Parathyroid adenoma (tissue), 2 donors: Measurements from ENCODE around the gene JAG2.
A peak's percentile ranks its signal among the peaks of the same experiment; 100 is the strongest.

Experiments used
- H2AFZ ChIP-seq: fragments of 300-600 bp; sonication (generic); one replicate; pipeline ENCODE4 v1.7.0; 2017; ENCODE audit warnings: antibody characterized with exemption, mild to moderate bottlenecking
- H3K27ac ChIP-seq: fragments of 300-600 bp; sonication (generic); one replicate; pipeline ENCODE4 v1.7.0; 2017
- H3K27me3 ChIP-seq: fragments of 300-600 bp; sonication (generic); one replicate; pipeline ENCODE4 v1.7.0; 2017; ENCODE audit warnings: low read length; ENCODE audit not compliant: control insufficient read depth, insufficient read depth
- H3K36me3 ChIP-seq: fragments of 300-600 bp; sonication (generic); one replicate; pipeline ENCODE4 v1.7.0; 2017; ENCODE audit warnings: low read length; ENCODE audit not compliant: control insufficient read depth, insufficient read depth
- H3K4me1 ChIP-seq: fragments of 300-600 bp; sonication (generic); one replicate; pipeline ENCODE4 v1.7.0; 2017; ENCODE audit warnings: control low read depth
- H3K4me2 ChIP-seq: fragments of 300-600 bp; sonication (generic); one replicate; pipeline ENCODE4 v1.7.0; 2017; ENCODE audit warnings: low read length
- H3K4me3 ChIP-seq: fragments of 300-600 bp; sonication (generic); one replicate; pipeline ENCODE4 v1.7.0; 2017; ENCODE audit warnings: low read depth, low read length
- H3K79me2 ChIP-seq: fragments of 300-600 bp; sonication (generic); one replicate; pipeline ENCODE4 v1.7.0; 2017; ENCODE audit warnings: control low read depth
- H3K9ac ChIP-seq: fragments of 300-600 bp; sonication (generic); one replicate; pipeline ENCODE4 v1.7.0; 2017; ENCODE audit warnings: mild to moderate bottlenecking
- H3K9me3 ChIP-seq: fragments of 300-600 bp; sonication (generic); one replicate; pipeline ENCODE4 v1.7.0; 2017; ENCODE audit warnings: low read length; ENCODE audit not compliant: control insufficient read depth
- CTCF ChIP-seq: fragments of 300-600 bp; sonication (generic); IDR thresholded peaks from one replicate; pipeline ENCODE4 v1.7.0; 2017; ENCODE audit warnings: antibody characterized with exemption, mild to moderate bottlenecking
- donor health status: primary hyperparathyroidism.

JAG2 gene

GRCh38 chr14:105094193-105094907, 74.2 kb downstream of the JAG2 start:
- Histone ChIP-seq H3K27ac (no peak overlapping the region), H3K4me2 (peak overlapping the region; percentile 64), H2AFZ (peak overlapping the region; percentile 87), H3K79me2 (no peaks in the 10 kb centered on the region), H3K27me3 (no peaks in the 10 kb centered on the region), H3K9me3 (no peaks in the 10 kb centered on the region), H3K4me1 (peaks cover 34% of the 10 kb centered on the region), H3K4me3 (peak overlapping the region; percentile 53), H3K36me3 (no peaks in the 10 kb centered on the region), H3K9ac (no peak overlapping the region)
- no peak for TF ChIP-seq CTCF

- H3K9ac ChIP-seq = no peak overlapping the region
- H3K4me3 ChIP-seq = peak overlapping the region; percentile 53
- no peaks in the 10 kb centered on the region for H3K79me2 ChIP-seq
- H3K27me3 ChIP-seq = no peaks in the 10 kb centered on the region
- no peaks in the 10 kb centered on the region for H3K9me3 ChIP-seq
- H3K4me1 ChIP-seq = peaks cover 34% of the 10 kb centered on the region
- no peaks in the 10 kb centered on the region for H3K36me3 ChIP-seq
- peak overlapping the region; percentile 39 for H3K27ac ChIP-seq
- peak overlapping the region; percentile 64 for H3K4me2 ChIP-seq
- TF ChIP-seq CTCF = peak; percentile 34
- peak overlapping the region; percentile 87 for H2AFZ ChIP-seq
Measured at GRCh38 chr14:105093431-105094192, 75.0 kb downstream of the JAG2 start.

- Histone ChIP-seq H3K4me2 (peak overlapping the region; percentile 69), H3K79me2 (no peaks in the 10 kb centered on the region), H3K36me3 (no peaks in the 10 kb centered on the region), H2AFZ (peak overlapping the region; percentile 75), H3K9me3 (no peaks in the 10 kb centered on the region), H3K27ac (peak overlapping the region; percentile 53), H3K4me1 (peaks cover 34% of the 10 kb centered on the region), H3K9ac (no peak overlapping the region), H3K27me3 (no peaks in the 10 kb centered on the region), H3K4me3 (peak overlapping the region; percentile 29)
- TF ChIP-seq CTCF = no peak
Measured at GRCh38 chr14:105093038-105093430, 75.5 kb downstream of the JAG2 start.

GRCh38 chr14:105092171-105093037, 76.2 kb downstream of the JAG2 start:
- no peaks in the 10 kb centered on the region for H3K9me3 ChIP-seq
- H3K36me3 ChIP-seq = no peaks in the 10 kb centered on the region
- peaks cover 34% of the 10 kb centered on the region for H3K4me1 ChIP-seq
- H3K27me3 ChIP-seq = no peaks in the 10 kb centered on the region
- H3K9ac ChIP-seq = no peak overlapping the region
- peak overlapping the region; percentile 29 for H3K4me3 ChIP-seq
- peak overlapping the region; percentile 69 for H3K4me2 ChIP-seq
- H3K27ac ChIP-seq = peak overlapping the region; percentile 53
- H3K79me2 ChIP-seq = no peaks in the 10 kb centered on the region
- TF ChIP-seq CTCF = no peak
- H2AFZ ChIP-seq = peak overlapping the region; percentile 75
